Keratinocyte (primary cell): ENCODE results near the gene TOMT.

Experiments used
- CTCF ChIP-seq, 3 experiments: IDR thresholded peaks in 1 of 3; conservative IDR thresholded peaks in 1 of 3; optimal IDR thresholded peaks in 1 of 3; 2 replicates in 2 of 3; 3 replicates in 1 of 3; pipeline versions ENCODE3 to v1.5.1; 2011; ENCODE audit warnings: low read length in 3 of 3, mild to moderate bottlenecking in 3 of 3, moderate library complexity in 2 of 3, control low read depth in 1 of 3, inconsistent platforms in 1 of 3; ENCODE audit not compliant: insufficient read depth in 2 of 3; ENCODE audit errors: extremely low read depth in 1 of 3
- EZH2 ChIP-seq: IDR thresholded peaks from one replicate; pipeline ENCODE4 v1.6.1; 2012; ENCODE audit warnings: inconsistent platforms, mild to moderate bottlenecking, low read length, moderate library complexity

GRCh38 chr11:72119198-72119597 is 13.5 kb downstream of the TOMT start:
- TF ChIP-seq CTCF (optimal IDR thresholded peaks at IDR 0.05 in 1 of 3, IDR thresholded peaks at IDR 0.05 in 1 of 3, conservative IDR thresholded peaks at IDR 0.05 in 1 of 3; ENCODE audit: extremely low read depth in 1 of 3, insufficient read depth in 2 of 3, low read length in 3 of 3) (no peak), EZH2 (no peak)
